ENCODE results near the gene C1QTNF6. TPM values are rescaled to one million over a fixed set of nuclear protein-coding genes. Genes with fewer than 3 reads are reported as not detected.

Gene C1QTNF6
- total and polyA plus RNA-seq, 3 donors from 2014 or later = 12.6 to 15.0 (median 14.8) TPM

DNA sequence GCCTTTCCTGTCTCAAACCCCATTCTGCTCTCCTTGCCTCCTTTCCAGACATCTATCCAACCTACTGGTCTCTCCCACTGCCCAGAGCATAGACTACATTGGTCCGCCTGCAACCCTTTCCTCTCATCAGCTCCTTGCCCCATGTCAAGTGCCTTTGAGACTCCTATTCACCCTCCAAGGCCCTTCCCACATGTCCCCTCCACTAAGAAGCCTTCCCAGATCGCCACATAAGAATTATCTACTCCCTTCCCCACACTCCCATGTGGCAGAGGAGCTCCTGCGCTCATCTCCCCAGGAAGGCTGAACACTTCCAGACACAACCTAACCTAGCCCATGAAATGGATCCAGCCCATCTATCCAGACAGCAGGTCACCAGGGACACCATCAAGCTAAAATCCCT, 10.3 kb downstream of the C1QTNF6 start:
- Histone ChIP-seq H3K27ac (peak overlapping the region in 1 of 2 donors; percentile 64), H3K36me3 (ENCODE audit: low read depth, missing control alignments) (no peaks in the 10 kb centered on the region), H3K27me3 (no peaks in the 10 kb centered on the region), H3K9me3 (no peaks in the 10 kb centered on the region), H3K4me1 (peaks cover 30% of the 10 kb centered on the region), H3K4me3 (no peak overlapping the region)
- WGBS, 2 donors = 95 to 100% methylated on average over 3 of the region's 3 CpGs
- DNase-seq = no peak
- TF ChIP-seq POLR2A (IDR thresholded peaks at IDR 0.05) = no peak
- TF ChIP-seq, protein P1, sequence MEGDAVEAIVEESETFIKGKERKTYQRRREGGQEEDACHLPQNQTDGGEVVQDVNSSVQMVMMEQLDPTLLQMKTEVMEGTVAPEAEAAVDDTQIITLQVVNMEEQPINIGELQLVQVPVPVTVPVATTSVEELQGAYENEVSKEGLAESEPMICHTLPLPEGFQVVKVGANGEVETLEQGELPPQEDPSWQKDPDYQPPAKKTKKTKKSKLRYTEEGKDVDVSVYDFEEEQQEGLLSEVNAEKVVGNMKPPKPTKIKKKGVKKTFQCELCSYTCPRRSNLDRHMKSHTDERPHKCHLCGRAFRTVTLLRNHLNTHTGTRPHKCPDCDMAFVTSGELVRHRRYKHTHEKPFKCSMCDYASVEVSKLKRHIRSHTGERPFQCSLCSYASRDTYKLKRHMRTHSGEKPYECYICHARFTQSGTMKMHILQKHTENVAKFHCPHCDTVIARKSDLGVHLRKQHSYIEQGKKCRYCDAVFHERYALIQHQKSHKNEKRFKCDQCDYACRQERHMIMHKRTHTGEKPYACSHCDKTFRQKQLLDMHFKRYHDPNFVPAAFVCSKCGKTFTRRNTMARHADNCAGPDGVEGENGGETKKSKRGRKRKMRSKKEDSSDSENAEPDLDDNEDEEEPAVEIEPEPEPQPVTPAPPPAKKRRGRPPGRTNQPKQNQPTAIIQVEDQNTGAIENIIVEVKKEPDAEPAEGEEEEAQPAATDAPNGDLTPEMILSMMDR (IDR thresholded peaks at IDR 0.05) = no peak
- intact Hi-C loops (cut with DNase I; ENCODE audit: low total_unique reads) = no loop called here

DNA sequence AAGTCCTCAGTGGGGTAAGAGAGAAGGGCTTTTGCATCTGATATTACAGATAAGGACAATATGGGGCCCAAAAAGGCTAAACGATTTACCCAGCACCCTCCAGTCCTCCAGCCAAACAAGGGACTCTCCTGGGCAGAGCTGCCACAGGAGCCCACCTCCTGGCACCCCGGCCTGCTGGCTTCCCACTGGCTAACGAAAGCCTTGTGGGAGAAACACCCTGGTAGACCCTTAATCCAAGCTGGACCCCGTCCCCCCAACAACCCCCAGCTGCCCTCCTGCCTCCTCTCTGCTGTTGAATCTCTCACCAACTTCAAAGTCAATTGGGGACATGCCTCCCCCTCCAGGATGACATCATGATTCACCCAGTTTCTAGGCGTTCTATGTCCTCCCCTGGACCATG, 10.8 kb downstream of the C1QTNF6 start:
- TF ChIP-seq, protein P1 (IDR thresholded peaks at IDR 0.05) = no peak
- TF ChIP-seq POLR2A (IDR thresholded peaks at IDR 0.05) = no peak
- intact Hi-C loops (cut with DNase I; ENCODE audit: low total_unique reads) = no loop called here
- no peak for DNase-seq
- Histone ChIP-seq H3K27me3 (no peaks in the 10 kb centered on the region), H3K9me3 (no peaks in the 10 kb centered on the region), H3K36me3 (ENCODE audit: low read depth, missing control alignments) (no peaks in the 10 kb centered on the region), H3K27ac (no peak overlapping the region), H3K4me1 (peaks cover 30% of the 10 kb centered on the region), H3K4me3 (no peak overlapping the region)
- WGBS, 2 donors = 81 to 86% methylated on average over 5 of the region's 5 CpGs

DNA sequence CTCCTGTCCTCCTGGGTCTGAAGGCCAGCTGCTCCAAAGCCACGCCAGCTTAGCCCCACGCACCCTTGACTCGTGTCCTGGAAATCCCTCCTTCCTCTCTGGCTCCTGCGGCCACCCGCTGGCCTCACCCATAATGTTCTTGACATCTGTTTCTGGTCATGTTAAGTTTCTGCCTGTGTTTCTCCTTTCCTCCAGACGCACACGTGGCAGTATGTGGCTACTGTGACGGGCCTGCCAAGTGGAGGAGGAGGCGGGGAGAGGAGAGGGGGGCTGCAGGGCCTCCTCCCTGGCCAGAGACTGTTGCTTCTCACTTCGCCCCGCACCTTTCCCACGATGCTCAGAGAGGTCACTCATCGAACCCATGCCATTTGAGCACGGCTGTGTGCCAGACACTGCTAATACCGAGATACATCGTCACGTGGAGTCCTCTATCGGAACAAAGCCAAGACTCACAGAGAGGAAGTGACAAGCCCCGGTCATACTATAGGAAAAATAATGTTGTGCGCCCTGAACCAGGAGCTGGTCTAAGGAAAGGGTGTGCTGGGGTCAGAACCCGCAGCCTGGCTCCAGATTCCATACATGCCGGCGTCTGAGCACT, 11.5 kb downstream of the C1QTNF6 start:
- Histone ChIP-seq H3K4me3 (no peak overlapping the region), H3K36me3 (ENCODE audit: low read depth, missing control alignments) (no peaks in the 10 kb centered on the region), H3K27me3 (no peaks in the 10 kb centered on the region), H3K4me1 (peaks cover 30% of the 10 kb centered on the region), H3K27ac (no peak overlapping the region), H3K9me3 (no peaks in the 10 kb centered on the region)
- 35 to 48% methylated on average over 15 to 23 of the region's 23 CpGs for WGBS, 2 donors
- intact Hi-C loops (cut with DNase I; ENCODE audit: low total_unique reads) = no loop called here
- no peak for TF ChIP-seq POLR2A (IDR thresholded peaks at IDR 0.05)
- TF ChIP-seq, protein P1 (IDR thresholded peaks at IDR 0.05) = no peak
- DNase-seq = peak; percentile 76

DNA sequence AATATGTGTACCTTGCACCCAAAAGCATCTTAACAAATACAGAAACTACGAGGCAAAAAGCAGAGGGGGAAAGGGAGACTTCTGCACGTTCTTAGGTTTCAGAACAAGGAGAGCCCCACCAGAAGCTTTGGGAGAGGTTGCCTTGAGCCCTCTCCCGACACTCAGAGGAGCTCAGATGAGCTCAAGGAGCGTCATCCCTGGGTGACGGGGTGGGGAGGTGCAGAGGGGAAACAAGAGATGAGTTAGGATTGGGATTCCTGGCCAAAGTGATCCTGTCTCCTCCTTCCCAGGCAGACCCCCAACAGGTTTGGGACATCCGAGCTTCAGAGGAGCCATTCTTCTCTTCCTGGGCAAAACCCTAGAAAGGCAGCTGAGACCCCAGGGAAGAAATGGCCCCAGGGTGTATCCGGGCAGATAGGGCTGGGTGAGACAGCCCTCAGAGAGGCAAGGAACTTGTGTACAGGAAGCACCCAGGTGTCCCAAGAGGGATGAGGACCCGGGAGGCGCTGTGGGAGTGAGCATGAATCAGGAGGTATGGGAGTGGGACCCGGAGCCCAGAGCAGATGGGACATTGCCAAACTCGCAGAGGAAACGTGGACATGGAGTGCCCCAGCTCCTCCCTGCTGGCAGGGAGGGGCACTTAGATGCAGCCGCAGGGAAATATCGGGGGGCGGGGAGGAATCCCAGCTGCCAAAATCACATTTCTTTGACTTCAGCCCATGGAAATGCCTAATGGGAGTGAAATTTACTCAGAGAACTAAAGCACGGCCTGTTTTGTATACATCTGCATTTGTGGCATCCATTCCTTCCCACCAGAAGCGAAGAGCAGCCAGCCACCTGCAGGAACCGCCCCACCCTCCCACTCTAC, 12.4 kb downstream of the C1QTNF6 start:
- H3K27ac ChIP-seq = no peak overlapping the region

More for the DNA sequence above, 12.4 kb downstream of the C1QTNF6 start:
- WGBS, 2 donors = 69 to 78% methylated on average over 7 to 18 of the region's 18 CpGs
- DNase-seq = no peak
- intact Hi-C loops (cut with DNase I; ENCODE audit: low total_unique reads) = no loop called here
- peaks cover 30% of the 10 kb centered on the region for H3K4me1 ChIP-seq
- H3K36me3 ChIP-seq (ENCODE audit: low read depth, missing control alignments) = no peaks in the 10 kb centered on the region
- no peaks in the 10 kb centered on the region for H3K27me3 ChIP-seq
- no peak overlapping the region for H3K4me3 ChIP-seq
- TF ChIP-seq POLR2A (IDR thresholded peaks at IDR 0.05) = no peak
- TF ChIP-seq, protein P1 (IDR thresholded peaks at IDR 0.05) = no peak
- H3K9me3 ChIP-seq = no peaks in the 10 kb centered on the region

All from testis (tissue), 3 donors.